ENCODE measurements around the gene MITF. TPM values are rescaled to one million over a fixed set of nuclear protein-coding genes. Genes with fewer than 3 reads are reported as not detected.

MITF gene
- total RNA-seq, 4 donors from 2014 or later, result 1.6 to 22.5 (median 6.6) TPM

DNA sequence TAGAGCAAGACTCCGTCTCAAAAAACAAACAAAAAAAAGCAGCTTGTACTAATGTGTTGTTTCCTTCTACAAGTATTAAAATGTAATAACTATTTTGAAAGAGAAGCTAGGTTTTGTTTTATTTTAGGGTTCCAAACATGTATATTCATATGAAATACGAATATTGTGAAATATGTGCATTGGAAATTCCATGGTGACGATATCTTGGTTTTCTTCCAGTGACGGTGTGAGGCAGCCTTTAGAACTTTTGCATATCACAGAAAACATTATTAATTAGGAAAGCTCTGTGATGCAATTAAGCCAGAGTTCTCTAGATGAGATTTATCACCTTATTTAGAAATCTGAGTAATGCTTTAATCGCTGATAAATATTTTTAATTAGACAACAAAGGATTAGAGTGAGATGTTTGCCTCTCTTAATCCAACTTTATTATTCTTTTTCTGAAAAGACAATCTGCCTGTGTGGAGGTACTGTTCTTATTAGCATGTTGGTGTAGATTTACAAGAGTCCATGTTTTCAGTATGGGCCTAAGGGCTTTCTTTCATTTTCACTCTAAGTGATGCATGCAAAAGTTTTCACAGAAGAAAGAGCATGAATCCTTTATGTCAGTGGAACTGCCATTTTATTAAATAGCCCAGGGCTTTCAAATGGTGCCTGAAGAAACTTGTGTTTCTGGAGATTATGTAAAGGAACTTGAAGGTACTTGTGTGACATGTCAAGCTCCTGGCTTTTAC, 222.6 kb downstream of the MITF start:
- H3K36me3 ChIP-seq, result peaks cover 4 to 46% (median 7%) of the 10 kb centered on the region in 3 donors
- 37 to 44% methylated on average over 5 of the region's 5 CpGs for WGBS, 2 donors

DNA sequence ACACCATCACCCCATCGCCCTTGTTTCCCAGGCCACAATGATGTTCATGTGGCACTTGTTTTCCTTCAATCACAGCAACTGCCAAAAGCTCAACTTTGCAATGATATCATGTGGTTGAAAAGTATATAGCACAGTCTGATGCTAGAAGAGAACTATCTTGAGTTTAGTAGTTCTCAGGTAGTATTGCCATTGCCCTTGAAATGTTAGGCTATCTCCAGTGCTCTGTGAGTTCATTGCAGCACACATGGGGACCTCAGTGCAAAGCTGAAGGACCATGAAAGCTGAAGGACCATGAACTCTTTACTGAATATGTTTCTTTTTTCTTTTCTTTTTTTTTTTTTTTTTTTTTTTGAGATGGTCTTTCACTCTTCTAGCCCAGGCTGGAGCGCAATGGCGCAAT, 224.4 kb downstream of the MITF start:
- DNase-seq, result no peak
- Histone ChIP-seq H3K9me3 (no peaks in the 10 kb centered on the region), H3K27ac (no peak overlapping the region), H3K4me1 (peaks cover 0 to 18% (median 4%) of the 10 kb centered on the region in 3 donors), H3K36me3 (peaks cover 4 to 38% (median 7%) of the 10 kb centered on the region in 3 donors), H3K4me3 (no peak overlapping the region), H3K27me3 (no peaks in the 10 kb centered on the region)
- 97 to 100% methylated on average over 3 of the region's 3 CpGs for WGBS, 2 donors
- intact Hi-C loops (cut with DNase I), result no loop called here
- TF ChIP-seq, protein P1, sequence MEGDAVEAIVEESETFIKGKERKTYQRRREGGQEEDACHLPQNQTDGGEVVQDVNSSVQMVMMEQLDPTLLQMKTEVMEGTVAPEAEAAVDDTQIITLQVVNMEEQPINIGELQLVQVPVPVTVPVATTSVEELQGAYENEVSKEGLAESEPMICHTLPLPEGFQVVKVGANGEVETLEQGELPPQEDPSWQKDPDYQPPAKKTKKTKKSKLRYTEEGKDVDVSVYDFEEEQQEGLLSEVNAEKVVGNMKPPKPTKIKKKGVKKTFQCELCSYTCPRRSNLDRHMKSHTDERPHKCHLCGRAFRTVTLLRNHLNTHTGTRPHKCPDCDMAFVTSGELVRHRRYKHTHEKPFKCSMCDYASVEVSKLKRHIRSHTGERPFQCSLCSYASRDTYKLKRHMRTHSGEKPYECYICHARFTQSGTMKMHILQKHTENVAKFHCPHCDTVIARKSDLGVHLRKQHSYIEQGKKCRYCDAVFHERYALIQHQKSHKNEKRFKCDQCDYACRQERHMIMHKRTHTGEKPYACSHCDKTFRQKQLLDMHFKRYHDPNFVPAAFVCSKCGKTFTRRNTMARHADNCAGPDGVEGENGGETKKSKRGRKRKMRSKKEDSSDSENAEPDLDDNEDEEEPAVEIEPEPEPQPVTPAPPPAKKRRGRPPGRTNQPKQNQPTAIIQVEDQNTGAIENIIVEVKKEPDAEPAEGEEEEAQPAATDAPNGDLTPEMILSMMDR (IDR thresholded peaks at IDR 0.05), result no peak
- TF ChIP-seq POLR2A (IDR thresholded peaks at IDR 0.05), result no peak

More for the DNA sequence above, 222.6 kb downstream of the MITF start:
- Histone ChIP-seq H3K27me3 (no peaks in the 10 kb centered on the region), H3K4me1 (peaks cover 0 to 18% (median 4%) of the 10 kb centered on the region in 3 donors), H3K4me3 (no peak overlapping the region), H3K9me3 (no peaks in the 10 kb centered on the region), H3K27ac (peak overlapping the region in 3 of 4 donors; percentile 16 to 44 (median 22))
- no peak for DNase-seq
- intact Hi-C loops (cut with DNase I), result no loop called here
- TF ChIP-seq, protein P1 (IDR thresholded peaks at IDR 0.05), result no peak
- TF ChIP-seq POLR2A (IDR thresholded peaks at IDR 0.05), result no peak

DNA sequence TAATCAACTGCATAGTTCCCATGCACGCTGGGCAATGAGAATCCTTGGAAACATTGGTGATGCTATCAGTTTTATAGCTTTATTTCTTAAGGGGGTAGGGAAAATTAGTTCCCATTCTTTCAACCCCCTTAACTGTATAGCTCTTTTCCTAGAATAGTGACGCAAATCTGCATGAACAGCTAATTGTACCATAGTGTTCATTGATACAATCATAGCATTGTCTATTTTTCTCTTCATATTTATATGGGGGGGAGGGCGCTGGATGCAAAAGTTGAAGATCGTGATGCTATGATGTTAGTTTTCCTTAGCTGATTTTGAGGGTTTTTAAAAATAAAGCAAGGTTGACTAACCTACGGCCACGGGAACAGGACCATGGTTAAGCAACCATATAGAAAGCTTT, 227.9 kb downstream of the MITF start:
- TF ChIP-seq, protein P1 (IDR thresholded peaks at IDR 0.05), result no peak
- TF ChIP-seq POLR2A (IDR thresholded peaks at IDR 0.05), result no peak
- intact Hi-C loops (cut with DNase I), result no loop called here
- DNase-seq, result no peak
- WGBS, 2 donors, result 80 to 92% methylated on average over 6 of the region's 6 CpGs
- Histone ChIP-seq H3K27me3 (no peaks in the 10 kb centered on the region), H3K36me3 (peaks cover 0 to 12% (median 4%) of the 10 kb centered on the region in 3 donors), H3K4me1 (peaks cover 0 to 7% (median 4%) of the 10 kb centered on the region in 3 donors), H3K27ac (no peak overlapping the region), H3K9me3 (no peaks in the 10 kb centered on the region), H3K4me3 (no peak overlapping the region)

DNA sequence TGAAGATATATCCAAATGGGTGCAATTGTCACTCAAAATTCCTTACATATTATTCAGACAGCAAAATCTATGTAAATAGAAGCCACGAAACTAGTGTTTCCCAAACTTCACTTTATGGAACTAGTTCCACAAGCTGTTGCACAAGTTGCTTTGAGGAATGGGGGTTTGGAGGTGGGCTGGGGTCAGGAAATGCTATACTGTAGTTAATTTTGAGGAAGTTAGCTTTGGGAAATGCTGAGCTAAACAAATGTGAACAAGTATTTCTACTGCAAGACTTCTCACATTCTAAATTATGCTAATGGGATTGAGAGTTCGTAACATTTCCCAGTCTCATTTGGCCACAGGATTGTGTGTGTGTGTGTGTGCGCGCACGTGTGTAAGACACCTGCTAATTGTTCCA, 231.6 kb downstream of the MITF start:
- 78 to 81% methylated on average over 5 of the region's 5 CpGs for WGBS, 2 donors
- H3K36me3 ChIP-seq, result no peaks in the 10 kb centered on the region
- no peak overlapping the region for H3K27ac ChIP-seq
- intact Hi-C loops (cut with DNase I), result no loop called here
- DNase-seq, result no peak
- TF ChIP-seq, protein P1 (IDR thresholded peaks at IDR 0.05), result no peak
- TF ChIP-seq POLR2A (IDR thresholded peaks at IDR 0.05), result no peak
- no peak overlapping the region for H3K4me3 ChIP-seq
- H3K4me1 ChIP-seq, result no peaks in the 10 kb centered on the region
- H3K9me3 ChIP-seq, result no peaks in the 10 kb centered on the region
- no peaks in the 10 kb centered on the region for H3K27me3 ChIP-seq

DNA sequence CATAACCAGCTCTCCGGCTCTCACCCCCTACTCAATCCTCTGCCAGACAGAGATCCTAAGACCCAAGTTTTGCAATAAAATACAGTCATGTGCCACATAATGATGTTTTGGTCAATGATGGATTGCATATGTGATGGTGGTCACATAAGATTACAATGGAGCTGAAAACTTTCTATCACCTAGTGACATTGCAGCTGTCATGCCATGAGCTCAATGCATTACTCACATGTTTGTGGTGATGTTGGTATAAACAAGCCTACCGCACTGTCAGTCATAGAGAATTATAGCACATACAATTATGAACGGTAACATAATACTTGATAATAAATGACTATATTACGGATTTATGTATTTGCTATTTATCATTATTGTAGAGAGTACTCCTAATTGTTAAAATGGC, 233.4 kb downstream of the MITF start:
- Histone ChIP-seq H3K4me3 (no peak overlapping the region), H3K36me3 (no peaks in the 10 kb centered on the region), H3K4me1 (no peaks in the 10 kb centered on the region), H3K27me3 (no peaks in the 10 kb centered on the region), H3K27ac (no peak overlapping the region), H3K9me3 (peaks cover 0 to 5% (median 2%) of the 10 kb centered on the region in 3 donors)
- 84 to 87% methylated on average over 4 of the region's 4 CpGs for WGBS, 2 donors
- TF ChIP-seq, protein P1 (IDR thresholded peaks at IDR 0.05), result no peak
- no peak for TF ChIP-seq POLR2A (IDR thresholded peaks at IDR 0.05)
- intact Hi-C loops (cut with DNase I), result no loop called here
- no peak for DNase-seq

Data from esophagus squamous epithelium (tissue), 5 donors.